GM23338 (cell line): ENCODE measurements around the gene DYNLT4. TPM values are rescaled to one million over a fixed set of nuclear protein-coding genes. Genes with fewer than 3 reads are reported as not detected.
A peak's percentile ranks its signal among the peaks of the same experiment; 100 is the strongest.

Source experiments
- ATAC-seq: fragments of 200-7000 bp; cut with Tn5 transposase; 3 replicates; pipeline ENCODE4 v1.9.1; 2020
- DNase-seq: peaks from one replicate; pipeline ENCODE4 v3.0.0-alpha.2; 2015; ENCODE audit warnings: low spot score
- H2AFZ ChIP-seq: fragments of 200-600 bp; sonication (generic); 2 replicates; pipeline ENCODE4 v1.8.0; 2016; ENCODE audit warnings: antibody characterized with exemption, mild to moderate bottlenecking, moderate library complexity
- H3F3A ChIP-seq: fragments of 200-600 bp; sonication (generic); replicated peaks from 2 replicates; pipeline ENCODE4 v1.8.0; 2017; ENCODE audit warnings: antibody characterized with exemption, mixed run types, low read depth
- H3K27ac ChIP-seq: fragments of 200-600 bp; sonication (generic); 2 replicates; pipeline ENCODE4 v1.6.1; 2016; ENCODE audit warnings: low read depth
- H3K27me3 ChIP-seq: fragments of 200-600 bp; sonication (generic); 2 replicates; pipeline ENCODE4 v1.8.0; 2016; ENCODE audit warnings: mild to moderate bottlenecking, mixed run types, moderate library complexity; ENCODE audit not compliant: insufficient read depth
- H3K36me3 ChIP-seq: fragments of 200-600 bp; sonication (generic); 2 replicates; pipeline ENCODE4 v1.8.0; 2016; ENCODE audit warnings: mild to moderate bottlenecking; ENCODE audit not compliant: insufficient read depth
- H3K4me1 ChIP-seq: fragments of 200-600 bp; sonication (generic); 2 replicates; pipeline ENCODE4 v1.8.0; 2016; ENCODE audit warnings: mild to moderate bottlenecking, moderate library complexity; ENCODE audit not compliant: insufficient read depth
- H3K4me2 ChIP-seq: fragments of 200-600 bp; sonication (generic); 2 replicates; pipeline ENCODE4 v1.7.1; 2017; ENCODE audit warnings: mixed run types
- H3K4me3 ChIP-seq: fragments of 200-600 bp; sonication (generic); 2 replicates; pipeline ENCODE4 v1.6.1; 2016; ENCODE audit warnings: mixed run types
- H3K79me2 ChIP-seq: fragments of 200-600 bp; sonication (generic); replicated peaks from 2 replicates; pipeline ENCODE4 v1.8.0; 2017; ENCODE audit warnings: mild to moderate bottlenecking; ENCODE audit not compliant: insufficient read depth
- H3K9me2 ChIP-seq: fragments of 200-600 bp; sonication (generic); 2 replicates; pipeline ENCODE4 v1.8.0; 2017; ENCODE audit not compliant: insufficient read depth
- H4K20me1 ChIP-seq: fragments of 200-600 bp; sonication (generic); replicated peaks from 2 replicates; pipeline ENCODE4 v1.8.0; 2017; ENCODE audit warnings: mild to moderate bottlenecking; ENCODE audit not compliant: insufficient read depth
- H3K27ac Mint-ChIP-seq: 2 replicates; pipeline ENCODE4 v1.8.0; 2020; ENCODE audit warnings: inconsistent platforms, mild to moderate bottlenecking, moderate library complexity, mixed read lengths
- H3K27me3 Mint-ChIP-seq: 3 replicates; pipeline ENCODE4 v1.8.0; 2022; ENCODE audit warnings: low read depth, mild to moderate bottlenecking, moderate library complexity, mixed read lengths, inconsistent platforms; ENCODE audit not compliant: insufficient read depth, poor library complexity
- H3K36me3 Mint-ChIP-seq: 3 replicates; pipeline ENCODE4 v1.8.0; 2021; ENCODE audit warnings: low read depth, mild to moderate bottlenecking, inconsistent platforms, moderate library complexity, mixed read lengths
- H3K4me1 Mint-ChIP-seq: 3 replicates; pipeline ENCODE4 v1.8.0; 2020; ENCODE audit warnings: mild to moderate bottlenecking, inconsistent platforms, mixed read lengths
- H3K4me3 Mint-ChIP-seq: 3 replicates; pipeline ENCODE4 v1.8.0; 2021; ENCODE audit warnings: moderate library complexity, mild to moderate bottlenecking, inconsistent platforms, mixed read lengths
- H3K9me3 Mint-ChIP-seq: 3 replicates; pipeline ENCODE4 v1.8.0; 2020; ENCODE audit warnings: moderate library complexity, mild to moderate bottlenecking, inconsistent platforms, mixed read lengths
- EZH2phosphoT487 ChIP-seq: fragments of 200-600 bp; sonication (generic); IDR thresholded peaks from one replicate; pipeline ENCODE4 v1.8.1; 2018; ENCODE audit warnings: antibody characterized with exemption; ENCODE audit not compliant: unreplicated experiment
- NANOG ChIP-seq: IDR thresholded peaks from 2 replicates; pipeline ENCODE4 v1.6.1; 2016; ENCODE audit warnings: antibody characterized with exemption, borderline replicate concordance
- POLR2AphosphoS5 ChIP-seq: IDR thresholded peaks from 2 replicates; pipeline ENCODE4 v1.6.1; 2016; ENCODE audit warnings: antibody characterized with exemption, low read depth
- ZNF462 ChIP-seq: fragments of 250-450 bp; sonication (Bioruptor Pico); IDR thresholded peaks from 2 replicates; pipeline ENCODE4 v1.5.0; 2020; ENCODE audit warnings: mild to moderate bottlenecking, moderate library complexity
- polyA plus RNA-seq: library from polyadenylated mRNA; unstranded; fragments of >200 nt; fragmentation: Nextera tagmentation; extraction: Ambion mirVana; gene quantifications from 2 replicates; pipeline ENCODE4 v1.2.1, GENCODE V29; 2016
- total RNA-seq: library from RNA; depleted of rRNA; stranded (reverse); fragments of >200 nt; shearing (Covaris generic); gene quantifications from 2 replicates; pipeline ENCODE4 v1.2.3, GENCODE V29; 2014
- TF ChIP-seq, protein P1 (sequence below): IDR thresholded peaks from one replicate; pipeline ENCODE4 v1.6.1; 2018; ENCODE audit warnings: antibody characterized with exemption; ENCODE audit not compliant: unreplicated experiment
- TF ChIP-seq, protein P2 (sequence below): IDR thresholded peaks from 2 replicates; pipeline ENCODE4 v1.6.1; 2016; ENCODE audit warnings: antibody characterized with exemption
- TF ChIP-seq, protein P3 (sequence below), 2 experiments: fragments of 200-600 bp in 1 of 2; sonication (generic) in 1 of 2; conservative IDR thresholded peaks; 2 replicates each; pipeline versions ENCODE4 v1.5.1 to v1.6.1; 2016 to 2017; ENCODE audit warnings: antibody characterized with exemption in 2 of 2, low read depth in 2 of 2, mild to moderate bottlenecking in 2 of 2, moderate library complexity in 1 of 2

Gene DYNLT4
- total and polyA plus RNA-seq, 2 experiments from 2014 or later, result 0.73 TPM; not detected in 1

- TF ChIP-seq, protein P1, sequence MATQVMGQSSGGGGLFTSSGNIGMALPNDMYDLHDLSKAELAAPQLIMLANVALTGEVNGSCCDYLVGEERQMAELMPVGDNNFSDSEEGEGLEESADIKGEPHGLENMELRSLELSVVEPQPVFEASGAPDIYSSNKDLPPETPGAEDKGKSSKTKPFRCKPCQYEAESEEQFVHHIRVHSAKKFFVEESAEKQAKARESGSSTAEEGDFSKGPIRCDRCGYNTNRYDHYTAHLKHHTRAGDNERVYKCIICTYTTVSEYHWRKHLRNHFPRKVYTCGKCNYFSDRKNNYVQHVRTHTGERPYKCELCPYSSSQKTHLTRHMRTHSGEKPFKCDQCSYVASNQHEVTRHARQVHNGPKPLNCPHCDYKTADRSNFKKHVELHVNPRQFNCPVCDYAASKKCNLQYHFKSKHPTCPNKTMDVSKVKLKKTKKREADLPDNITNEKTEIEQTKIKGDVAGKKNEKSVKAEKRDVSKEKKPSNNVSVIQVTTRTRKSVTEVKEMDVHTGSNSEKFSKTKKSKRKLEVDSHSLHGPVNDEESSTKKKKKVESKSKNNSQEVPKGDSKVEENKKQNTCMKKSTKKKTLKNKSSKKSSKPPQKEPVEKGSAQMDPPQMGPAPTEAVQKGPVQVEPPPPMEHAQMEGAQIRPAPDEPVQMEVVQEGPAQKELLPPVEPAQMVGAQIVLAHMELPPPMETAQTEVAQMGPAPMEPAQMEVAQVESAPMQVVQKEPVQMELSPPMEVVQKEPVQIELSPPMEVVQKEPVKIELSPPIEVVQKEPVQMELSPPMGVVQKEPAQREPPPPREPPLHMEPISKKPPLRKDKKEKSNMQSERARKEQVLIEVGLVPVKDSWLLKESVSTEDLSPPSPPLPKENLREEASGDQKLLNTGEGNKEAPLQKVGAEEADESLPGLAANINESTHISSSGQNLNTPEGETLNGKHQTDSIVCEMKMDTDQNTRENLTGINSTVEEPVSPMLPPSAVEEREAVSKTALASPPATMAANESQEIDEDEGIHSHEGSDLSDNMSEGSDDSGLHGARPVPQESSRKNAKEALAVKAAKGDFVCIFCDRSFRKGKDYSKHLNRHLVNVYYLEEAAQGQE, result no peak
- TF ChIP-seq POLR2AphosphoS5 (no peak), NANOG (no peak), EZH2phosphoT487 (no peak)
- TF ChIP-seq, protein P2, sequence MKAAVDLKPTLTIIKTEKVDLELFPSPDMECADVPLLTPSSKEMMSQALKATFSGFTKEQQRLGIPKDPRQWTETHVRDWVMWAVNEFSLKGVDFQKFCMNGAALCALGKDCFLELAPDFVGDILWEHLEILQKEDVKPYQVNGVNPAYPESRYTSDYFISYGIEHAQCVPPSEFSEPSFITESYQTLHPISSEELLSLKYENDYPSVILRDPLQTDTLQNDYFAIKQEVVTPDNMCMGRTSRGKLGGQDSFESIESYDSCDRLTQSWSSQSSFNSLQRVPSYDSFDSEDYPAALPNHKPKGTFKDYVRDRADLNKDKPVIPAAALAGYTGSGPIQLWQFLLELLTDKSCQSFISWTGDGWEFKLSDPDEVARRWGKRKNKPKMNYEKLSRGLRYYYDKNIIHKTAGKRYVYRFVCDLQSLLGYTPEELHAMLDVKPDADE, result no peak
Measured at GRCh38 chr1:44786841-44787426, 20.2 kb downstream of the DYNLT4 start (continued).

GRCh38 chr1:44786138-44786840 lies 20.9 kb downstream of the DYNLT4 start:
- peak; percentile 51 for ATAC-seq
- peaks cover 33% of the 10 kb centered on the region for H3K4me1 Mint-ChIP-seq
- peak overlapping the region; percentile 74 for H3K4me3 Mint-ChIP-seq
- H3K4me2 ChIP-seq, result peak overlapping the region; percentile 92
- peak overlapping the region; percentile 99 for H2AFZ ChIP-seq
- no peak overlapping the region; the same call in 1 of the 2 replicates for H3K27ac Mint-ChIP-seq
- H3K27ac ChIP-seq, result no peak overlapping the region
- H3K27me3 ChIP-seq, result 0 out of 2 replicates have a peak, but pooled peaks cover 10% of the 10 kb centered on the region
- DNase-seq, result peak; percentile 89
- H3K9me2 ChIP-seq, result no peaks in the 10 kb centered on the region
- peaks cover 34% of the 10 kb centered on the region for H3F3A ChIP-seq
- no peaks in the 10 kb centered on the region for H3K36me3 ChIP-seq
- H3K4me3 ChIP-seq, result peak overlapping the region; percentile 73
- no peaks in the 10 kb centered on the region; the same call in 2 of the 3 replicates for H3K9me3 Mint-ChIP-seq
- no peaks in the 10 kb centered on the region for H3K79me2 ChIP-seq
- peaks cover 8% of the 10 kb centered on the region for H3K36me3 Mint-ChIP-seq
- TF ChIP-seq ZNF462 (CRISPR knock-in tag) (no peak), POLR2AphosphoS5 (peak; percentile 69)
- TF ChIP-seq, protein P3, sequence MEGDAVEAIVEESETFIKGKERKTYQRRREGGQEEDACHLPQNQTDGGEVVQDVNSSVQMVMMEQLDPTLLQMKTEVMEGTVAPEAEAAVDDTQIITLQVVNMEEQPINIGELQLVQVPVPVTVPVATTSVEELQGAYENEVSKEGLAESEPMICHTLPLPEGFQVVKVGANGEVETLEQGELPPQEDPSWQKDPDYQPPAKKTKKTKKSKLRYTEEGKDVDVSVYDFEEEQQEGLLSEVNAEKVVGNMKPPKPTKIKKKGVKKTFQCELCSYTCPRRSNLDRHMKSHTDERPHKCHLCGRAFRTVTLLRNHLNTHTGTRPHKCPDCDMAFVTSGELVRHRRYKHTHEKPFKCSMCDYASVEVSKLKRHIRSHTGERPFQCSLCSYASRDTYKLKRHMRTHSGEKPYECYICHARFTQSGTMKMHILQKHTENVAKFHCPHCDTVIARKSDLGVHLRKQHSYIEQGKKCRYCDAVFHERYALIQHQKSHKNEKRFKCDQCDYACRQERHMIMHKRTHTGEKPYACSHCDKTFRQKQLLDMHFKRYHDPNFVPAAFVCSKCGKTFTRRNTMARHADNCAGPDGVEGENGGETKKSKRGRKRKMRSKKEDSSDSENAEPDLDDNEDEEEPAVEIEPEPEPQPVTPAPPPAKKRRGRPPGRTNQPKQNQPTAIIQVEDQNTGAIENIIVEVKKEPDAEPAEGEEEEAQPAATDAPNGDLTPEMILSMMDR (conservative IDR thresholded peaks at IDR 0.05; ENCODE audit: low read depth in 2 of 2), result peak; percentile 81 to 92
- no peaks in the 10 kb centered on the region for H4K20me1 ChIP-seq
- H3K4me1 ChIP-seq, result peaks cover 22% of the 10 kb centered on the region
- peaks cover 28% of the 10 kb centered on the region for H3K27me3 Mint-ChIP-seq
